OCI-LY3 (cell line): ENCODE measurements around the gene TPBGL.

Experiments
- EZH2phosphoT487 ChIP-seq: fragments of 200-600 bp; shearing (Covaris generic); IDR thresholded peaks from 2 replicates; pipeline ENCODE4 v1.6.1; 2018; ENCODE audit warnings: antibody characterized with exemption, mixed run types, low read depth
- TF ChIP-seq, protein P1 (sequence below): fragments of 200-600, 300-600 bp; sonication (generic); IDR thresholded peaks from 2 replicates; pipeline ENCODE4 v1.5.1; 2014; ENCODE audit warnings: antibody characterized with exemption, low read length, low read depth

DNA sequence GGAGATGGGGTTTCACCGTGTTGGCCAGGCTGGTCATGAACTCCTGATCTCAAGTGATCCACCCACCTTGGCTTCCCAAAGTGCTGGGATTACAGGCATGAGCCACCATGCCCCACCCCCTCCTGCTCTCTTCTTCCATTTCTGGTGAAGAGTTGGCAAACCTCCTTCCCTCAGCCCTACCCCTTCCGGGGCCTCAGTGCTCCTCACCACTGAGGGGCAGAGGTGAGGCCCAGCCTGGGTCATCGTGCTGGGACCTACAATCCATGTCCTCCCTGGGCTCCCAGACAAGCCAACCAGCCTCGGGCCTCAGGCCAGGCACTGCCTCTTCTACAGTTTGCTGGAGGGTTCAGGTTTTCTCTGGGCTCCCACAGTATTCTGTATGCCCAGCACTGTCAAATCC is 14.8 kb upstream of the TPBGL start:
- TF ChIP-seq EZH2phosphoT487 = no peak
- TF ChIP-seq, protein P1, sequence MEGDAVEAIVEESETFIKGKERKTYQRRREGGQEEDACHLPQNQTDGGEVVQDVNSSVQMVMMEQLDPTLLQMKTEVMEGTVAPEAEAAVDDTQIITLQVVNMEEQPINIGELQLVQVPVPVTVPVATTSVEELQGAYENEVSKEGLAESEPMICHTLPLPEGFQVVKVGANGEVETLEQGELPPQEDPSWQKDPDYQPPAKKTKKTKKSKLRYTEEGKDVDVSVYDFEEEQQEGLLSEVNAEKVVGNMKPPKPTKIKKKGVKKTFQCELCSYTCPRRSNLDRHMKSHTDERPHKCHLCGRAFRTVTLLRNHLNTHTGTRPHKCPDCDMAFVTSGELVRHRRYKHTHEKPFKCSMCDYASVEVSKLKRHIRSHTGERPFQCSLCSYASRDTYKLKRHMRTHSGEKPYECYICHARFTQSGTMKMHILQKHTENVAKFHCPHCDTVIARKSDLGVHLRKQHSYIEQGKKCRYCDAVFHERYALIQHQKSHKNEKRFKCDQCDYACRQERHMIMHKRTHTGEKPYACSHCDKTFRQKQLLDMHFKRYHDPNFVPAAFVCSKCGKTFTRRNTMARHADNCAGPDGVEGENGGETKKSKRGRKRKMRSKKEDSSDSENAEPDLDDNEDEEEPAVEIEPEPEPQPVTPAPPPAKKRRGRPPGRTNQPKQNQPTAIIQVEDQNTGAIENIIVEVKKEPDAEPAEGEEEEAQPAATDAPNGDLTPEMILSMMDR = no peak
